Stimulated activated CD4-positive, alpha-beta T cell treated with anti-CD3 and anti-CD28 coated beads, Interleukin-1b, Interleukin-23, amount 100 ng/mL, for 24 hours (primary cell): Measurements from ENCODE around the gene EFNB1.

Experiments
- DNase-seq, 4 experiments: peaks; one replicate each; pipeline ENCODE4 v3.0.0-alpha.2; 2020; ENCODE audit warnings: low read depth in 4 of 4, low spot score in 1 of 4

EFNB1 gene

DNA sequence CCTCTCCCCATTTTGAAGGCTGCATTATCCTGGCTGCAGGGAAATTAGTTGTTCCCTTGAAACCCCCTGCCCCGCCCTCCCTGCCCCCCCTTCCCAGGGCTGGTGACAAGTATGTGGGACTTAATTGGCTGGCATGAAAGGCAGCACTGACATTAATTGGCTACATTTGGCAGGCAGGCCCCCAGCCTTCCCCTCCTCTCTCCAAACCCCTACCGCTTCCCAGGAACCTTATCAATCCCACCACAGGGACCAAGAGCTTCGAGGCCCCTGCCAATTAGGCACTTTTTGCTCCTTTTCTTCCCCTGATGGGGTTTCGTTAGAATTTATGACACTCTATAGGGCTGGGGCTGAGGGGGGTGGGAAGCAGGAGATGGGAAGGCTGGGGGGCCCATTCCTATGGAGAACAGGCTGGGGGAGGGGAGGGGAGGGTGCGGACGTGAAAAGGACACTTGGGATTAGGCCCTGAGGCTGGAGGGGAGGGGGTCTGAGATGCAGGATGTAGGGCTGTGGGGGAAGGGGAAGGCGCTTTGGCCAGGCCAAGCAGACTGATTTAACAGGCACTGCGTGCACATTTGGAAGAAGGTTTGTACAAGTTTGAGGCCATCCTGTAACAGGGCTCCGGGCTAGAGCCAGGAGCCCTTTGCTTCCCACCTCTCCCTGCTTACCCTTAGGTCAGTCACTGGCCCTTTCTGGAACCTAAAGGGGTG lies 52.2 kb downstream of the EFNB1 start:
- no peak for DNase-seq

GRCh38 chrX:68881911-68882310 lies 53.1 kb downstream of the EFNB1 start:
- DNase-seq, result no peak

DNA sequence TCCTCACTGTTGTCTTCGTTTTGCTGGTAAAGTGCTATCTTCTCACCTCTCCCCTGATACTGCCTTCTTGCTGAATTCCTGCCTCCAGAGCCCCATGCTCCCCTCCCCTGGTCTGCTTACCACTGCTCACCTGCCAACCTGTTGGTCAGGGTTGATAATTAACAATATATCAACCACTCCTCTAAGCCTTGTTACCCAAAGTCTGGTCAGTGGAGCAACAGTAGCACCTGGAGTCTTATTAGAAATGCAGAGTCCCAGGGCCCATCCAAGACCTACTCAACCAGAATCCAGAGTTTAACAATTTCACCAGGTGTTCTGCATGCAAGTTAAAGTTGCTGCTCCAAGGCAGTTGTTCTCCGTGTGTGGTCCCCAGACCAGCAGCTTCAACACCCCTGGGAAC lies 55.0 kb downstream of the EFNB1 start:
- DNase-seq, result no peak

GRCh38 chrX:68889249-68889648 lies 60.4 kb downstream of the EFNB1 start:
- no peak for DNase-seq
